ENCODE measurements around the gene C17orf50.

Gene C17orf50

DNA sequence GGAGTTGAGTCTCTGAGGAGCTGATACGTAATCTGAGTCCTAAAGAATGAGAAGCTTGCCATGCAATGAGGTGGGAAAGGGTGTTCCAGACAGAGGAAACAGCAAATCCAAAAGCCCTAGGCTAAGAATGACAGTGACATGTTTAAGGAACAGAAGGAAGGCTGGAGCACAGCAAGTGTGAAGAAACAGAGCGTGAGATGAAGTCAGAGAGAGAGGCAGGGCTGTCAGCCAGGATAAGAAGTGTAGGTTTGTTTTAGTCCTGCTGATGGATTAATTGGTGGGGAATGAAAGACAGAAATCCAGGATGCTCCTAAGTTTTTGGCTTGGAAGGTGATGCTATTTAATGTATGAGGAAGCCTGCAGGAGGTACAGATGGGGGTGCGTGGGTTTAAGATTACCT lies 20.3 kb downstream of the C17orf50 start:
- Histone ChIP-seq H2AFZ (ENCODE audit: low read depth, low read length, severe bottlenecking) (no peak overlapping the region), H3K9ac (ENCODE audit: low read length) (no peak overlapping the region), H3K36me3 (ENCODE audit: low read length) (no peaks in the 10 kb centered on the region), H3F3A (ENCODE audit: insufficient read depth) (no peaks in the 10 kb centered on the region), H3K9me3 (ENCODE audit: insufficient read depth, low read length) (no peaks in the 10 kb centered on the region), H3K9me2 (replicated peaks; ENCODE audit: insufficient read depth, low read length) (no peaks in the 10 kb centered on the region), H4K20me1 (ENCODE audit: low read depth, low read length) (no peaks in the 10 kb centered on the region), H3K27ac (ENCODE audit: low read depth, low read length) (no peak overlapping the region), H3K4me3 (ENCODE audit: insufficient read depth, low read length, poor library complexity, severe bottlenecking) (no peak overlapping the region), H3K79me2 (ENCODE audit: insufficient read depth, low read length) (no peaks in the 10 kb centered on the region), H3K4me2 (ENCODE audit: low read depth, low read length, poor library complexity, severe bottlenecking) (no peak overlapping the region), H3K27me3 (ENCODE audit: low read length) (no peaks in the 10 kb centered on the region)
- no peak for TF ChIP-seq EZH2phosphoT487 (conservative IDR thresholded peaks at IDR 0.05; ENCODE audit: low read length)
- TF ChIP-seq, protein P1, sequence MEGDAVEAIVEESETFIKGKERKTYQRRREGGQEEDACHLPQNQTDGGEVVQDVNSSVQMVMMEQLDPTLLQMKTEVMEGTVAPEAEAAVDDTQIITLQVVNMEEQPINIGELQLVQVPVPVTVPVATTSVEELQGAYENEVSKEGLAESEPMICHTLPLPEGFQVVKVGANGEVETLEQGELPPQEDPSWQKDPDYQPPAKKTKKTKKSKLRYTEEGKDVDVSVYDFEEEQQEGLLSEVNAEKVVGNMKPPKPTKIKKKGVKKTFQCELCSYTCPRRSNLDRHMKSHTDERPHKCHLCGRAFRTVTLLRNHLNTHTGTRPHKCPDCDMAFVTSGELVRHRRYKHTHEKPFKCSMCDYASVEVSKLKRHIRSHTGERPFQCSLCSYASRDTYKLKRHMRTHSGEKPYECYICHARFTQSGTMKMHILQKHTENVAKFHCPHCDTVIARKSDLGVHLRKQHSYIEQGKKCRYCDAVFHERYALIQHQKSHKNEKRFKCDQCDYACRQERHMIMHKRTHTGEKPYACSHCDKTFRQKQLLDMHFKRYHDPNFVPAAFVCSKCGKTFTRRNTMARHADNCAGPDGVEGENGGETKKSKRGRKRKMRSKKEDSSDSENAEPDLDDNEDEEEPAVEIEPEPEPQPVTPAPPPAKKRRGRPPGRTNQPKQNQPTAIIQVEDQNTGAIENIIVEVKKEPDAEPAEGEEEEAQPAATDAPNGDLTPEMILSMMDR (IDR thresholded peaks at IDR 0.05; ENCODE audit: insufficient read depth, low read length, poor library complexity, severe bottlenecking) = no peak

DNA sequence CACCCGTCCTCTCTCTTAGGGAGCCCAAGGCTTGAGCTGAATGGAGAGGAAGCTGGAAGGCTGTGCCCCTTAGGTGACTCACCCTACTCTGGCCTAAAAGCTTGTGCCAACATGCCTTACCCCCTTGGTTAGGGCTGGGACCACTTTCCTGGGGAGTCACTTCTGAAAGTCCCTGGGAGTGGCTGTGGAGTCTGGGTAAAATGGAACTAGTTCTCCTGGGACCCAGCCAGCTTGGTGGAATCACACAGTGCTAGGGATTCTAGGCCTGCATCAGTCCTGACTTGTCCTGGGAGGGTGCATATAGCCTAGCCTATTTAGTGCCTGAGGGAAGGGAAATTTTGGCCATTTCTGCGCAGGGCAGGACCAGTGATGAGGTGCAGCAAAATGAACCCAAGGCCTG lies 24.2 kb downstream of the C17orf50 start:
- TF ChIP-seq EZH2phosphoT487 (conservative IDR thresholded peaks at IDR 0.05; ENCODE audit: low read length) = no peak
- TF ChIP-seq, protein P1 (IDR thresholded peaks at IDR 0.05; ENCODE audit: insufficient read depth, low read length, poor library complexity, severe bottlenecking) = no peak
- Histone ChIP-seq H2AFZ (ENCODE audit: low read depth, low read length, severe bottlenecking) (no peak overlapping the region), H3K9ac (ENCODE audit: low read length) (no peak overlapping the region), H3F3A (ENCODE audit: insufficient read depth) (no peaks in the 10 kb centered on the region), H3K4me2 (ENCODE audit: low read depth, low read length, poor library complexity, severe bottlenecking) (no peak overlapping the region), H4K20me1 (ENCODE audit: low read depth, low read length) (no peaks in the 10 kb centered on the region), H3K27ac (ENCODE audit: low read depth, low read length) (no peak overlapping the region), H3K27me3 (ENCODE audit: low read length) (no peaks in the 10 kb centered on the region), H3K9me2 (replicated peaks; ENCODE audit: insufficient read depth, low read length) (no peaks in the 10 kb centered on the region), H3K9me3 (ENCODE audit: insufficient read depth, low read length) (no peaks in the 10 kb centered on the region), H3K36me3 (ENCODE audit: low read length) (no peaks in the 10 kb centered on the region), H3K79me2 (ENCODE audit: insufficient read depth, low read length) (no peaks in the 10 kb centered on the region), H3K4me3 (ENCODE audit: insufficient read depth, low read length, poor library complexity, severe bottlenecking) (no peak overlapping the region)

- Histone ChIP-seq H3K4me3 (ENCODE audit: insufficient read depth, low read length, poor library complexity, severe bottlenecking) (no peak overlapping the region), H3K9me3 (ENCODE audit: insufficient read depth, low read length) (no peaks in the 10 kb centered on the region), H3F3A (ENCODE audit: insufficient read depth) (no peaks in the 10 kb centered on the region), H2AFZ (ENCODE audit: low read depth, low read length, severe bottlenecking) (no peak overlapping the region), H4K20me1 (ENCODE audit: low read depth, low read length) (no peaks in the 10 kb centered on the region), H3K27me3 (ENCODE audit: low read length) (no peaks in the 10 kb centered on the region), H3K27ac (ENCODE audit: low read depth, low read length) (no peak overlapping the region), H3K9me2 (replicated peaks; ENCODE audit: insufficient read depth, low read length) (no peaks in the 10 kb centered on the region), H3K4me2 (ENCODE audit: low read depth, low read length, poor library complexity, severe bottlenecking) (no peak overlapping the region), H3K36me3 (ENCODE audit: low read length) (no peaks in the 10 kb centered on the region), H3K9ac (ENCODE audit: low read length) (no peak overlapping the region), H3K79me2 (ENCODE audit: insufficient read depth, low read length) (no peaks in the 10 kb centered on the region)
- no peak for TF ChIP-seq EZH2phosphoT487 (conservative IDR thresholded peaks at IDR 0.05; ENCODE audit: low read length)
- TF ChIP-seq, protein P1 (IDR thresholded peaks at IDR 0.05; ENCODE audit: insufficient read depth, low read length, poor library complexity, severe bottlenecking) = no peak
Measured at GRCh38 chr17:35786941-35787432, 26.3 kb downstream of the C17orf50 start.
